NT2/D1 (cell line): ENCODE measurements around the gene IL20.

Experiments
- SUZ12 ChIP-seq: IDR thresholded peaks from 2 replicates; pipeline ENCODE4 v1.6.1; 2011; ENCODE audit not compliant: insufficient read length, insufficient read depth; ENCODE audit errors: extremely low read depth
- YY1 ChIP-seq: IDR thresholded peaks from 2 replicates; pipeline ENCODE4 v1.6.1; 2011; ENCODE audit not compliant: insufficient read length, insufficient read depth
- ZNF274 ChIP-seq: IDR thresholded peaks from 2 replicates; pipeline ENCODE4 v1.6.1; 2011; ENCODE audit warnings: mild to moderate bottlenecking, low read depth, low read length

DNA sequence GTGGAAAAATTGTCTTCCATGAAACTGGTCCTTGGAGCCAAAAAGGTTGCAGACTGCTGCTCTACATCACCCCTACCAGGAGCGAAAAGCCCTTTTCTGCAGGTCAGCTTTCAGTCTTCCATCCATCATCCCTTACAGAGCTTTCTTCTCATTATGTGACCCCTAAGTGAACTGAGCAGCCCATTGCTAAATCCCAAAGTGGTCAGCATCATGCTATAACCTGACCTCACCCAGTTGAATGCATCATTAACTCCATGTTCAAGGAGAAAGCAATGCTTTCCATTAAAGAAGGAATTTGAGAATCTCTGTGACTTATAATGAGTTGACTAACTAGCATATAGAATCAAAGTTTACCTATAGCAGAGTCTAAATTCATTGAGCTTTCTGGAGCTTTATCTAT is 21.4 kb downstream of the IL20 start:
- TF ChIP-seq YY1 (no peak), SUZ12 (no peak), ZNF274 (no peak)
